HepG2 (cell line): ENCODE data around the gene TMCC1. TPM values are rescaled to one million over a fixed set of nuclear protein-coding genes. Genes with fewer than 3 reads are reported as not detected.

Experiments
- BRF2 ChIP-seq: sonication (generic); formaldehyde crosslinking; IDR thresholded peaks from 2 replicates; pipeline ENCODE4 v1.8.1; 2022; ENCODE audit warnings: mild to moderate bottlenecking, missing genetic modification reagents
- DRAP1 ChIP-seq: IDR thresholded peaks from 2 replicates; pipeline ENCODE4 v1.6.1; 2016; ENCODE audit warnings: missing genetic modification reagents, missing compliant biosample characterization
- MXD3 ChIP-seq: IDR thresholded peaks from 2 replicates; pipeline ENCODE4 v1.6.1; 2016; ENCODE audit warnings: mild to moderate bottlenecking, missing biosample characterization, missing genetic modification reagents
- PRMT3 ChIP-seq: sonication (generic); formaldehyde crosslinking; IDR thresholded peaks from 2 replicates; pipeline ENCODE4 v1.8.1; 2022; ENCODE audit warnings: low read depth, mild to moderate bottlenecking, moderate library complexity, missing genetic modification reagents, borderline replicate concordance
- SKIL ChIP-seq: sonication (generic); formaldehyde crosslinking; IDR thresholded peaks from 2 replicates; pipeline ENCODE4 v1.8.0; 2022; ENCODE audit warnings: missing genetic modification reagents, mild to moderate bottlenecking, moderate library complexity, borderline replicate concordance
- SNAI1 ChIP-seq: sonication (generic); formaldehyde crosslinking; IDR thresholded peaks from 2 replicates; pipeline ENCODE4 v1.5.0; 2020; ENCODE audit warnings: mild to moderate bottlenecking, missing genetic modification reagents, borderline replicate concordance
- SRSF9 ChIP-seq: fragments of 200-400 bp; formaldehyde crosslinking; IDR thresholded peaks from 2 replicates; pipeline ENCODE4 v1.6.1; 2018; ENCODE audit warnings: borderline replicate concordance, mild to moderate bottlenecking, low read depth, low read length; ENCODE audit not compliant: insufficient read depth, poor library complexity, severe bottlenecking
- TEAD3 ChIP-seq: optimal IDR thresholded peaks from 2 replicates; pipeline ENCODE3; 2016; ENCODE audit warnings: borderline replicate concordance
- ZNF256 ChIP-seq: sonication (generic); formaldehyde crosslinking; conservative IDR thresholded peaks from 2 replicates; pipeline ENCODE4 v1.4.0; 2020; ENCODE audit warnings: missing genetic modification reagents
- ZNF562 ChIP-seq: sonication (generic); formaldehyde crosslinking; IDR thresholded peaks from 2 replicates; pipeline ENCODE4 v1.8.0; 2022; ENCODE audit warnings: missing genetic modification reagents, borderline replicate concordance
- polyA plus RNA-seq, 8 experiments: library from polyadenylated mRNA; depleted of rRNA in 3 of 8; stranded (reverse) in 7 of 8; unstranded in 1 of 8; fragments of >200 nt; fragmentation: Illumina TruSeq in 4 of 8; extraction: Trizol in 4 of 8; gene quantifications; 2 replicates each; pipeline versions ENCODE4 v1.2.1 to v1.2.3, GENCODE V29; 2011 to 2016; ENCODE audit warnings: low read depth in 4 of 8, missing spikeins in 1 of 8, mixed read lengths in 1 of 8; ENCODE audit not compliant: insufficient read depth in 1 of 8
- total RNA-seq, 5 experiments: library from RNA; depleted of rRNA; stranded (reverse); fragments of >200 nt; fragmentation: Illumina TruSeq; extraction: Trizol; gene quantifications; 2 replicates each; pipeline ENCODE4 v1.2.3, GENCODE V29; 2016; ENCODE audit warnings: low read depth in 1 of 5

TMCC1 gene
- total and polyA plus RNA-seq, 2 of the 13 experiments (the other 11 are each of a cell fraction or from before 2014, with no cell fraction given) = 12.1 to 264 TPM

GRCh38 chr3:129628169-129628522 lies 265.4 kb downstream of the TMCC1 start (continued):
- TF ChIP-seq PRMT3 (CRISPR knock-in tag) (no peak), TEAD3 (no peak), BRF2 (no peak), ZNF256 (CRISPR knock-in tag) (no peak), SRSF9 (no peak), SKIL (CRISPR knock-in tag) (no peak), SNAI1 (no peak), DRAP1 (CRISPR knock-in tag) (no peak), MXD3 (CRISPR knock-in tag) (no peak), ZNF562 (no peak)
